ENCODE results near the gene ST6GALNAC3.
A peak's percentile ranks its signal among the peaks of the same experiment; 100 is the strongest.

ST6GALNAC3 gene

DNA sequence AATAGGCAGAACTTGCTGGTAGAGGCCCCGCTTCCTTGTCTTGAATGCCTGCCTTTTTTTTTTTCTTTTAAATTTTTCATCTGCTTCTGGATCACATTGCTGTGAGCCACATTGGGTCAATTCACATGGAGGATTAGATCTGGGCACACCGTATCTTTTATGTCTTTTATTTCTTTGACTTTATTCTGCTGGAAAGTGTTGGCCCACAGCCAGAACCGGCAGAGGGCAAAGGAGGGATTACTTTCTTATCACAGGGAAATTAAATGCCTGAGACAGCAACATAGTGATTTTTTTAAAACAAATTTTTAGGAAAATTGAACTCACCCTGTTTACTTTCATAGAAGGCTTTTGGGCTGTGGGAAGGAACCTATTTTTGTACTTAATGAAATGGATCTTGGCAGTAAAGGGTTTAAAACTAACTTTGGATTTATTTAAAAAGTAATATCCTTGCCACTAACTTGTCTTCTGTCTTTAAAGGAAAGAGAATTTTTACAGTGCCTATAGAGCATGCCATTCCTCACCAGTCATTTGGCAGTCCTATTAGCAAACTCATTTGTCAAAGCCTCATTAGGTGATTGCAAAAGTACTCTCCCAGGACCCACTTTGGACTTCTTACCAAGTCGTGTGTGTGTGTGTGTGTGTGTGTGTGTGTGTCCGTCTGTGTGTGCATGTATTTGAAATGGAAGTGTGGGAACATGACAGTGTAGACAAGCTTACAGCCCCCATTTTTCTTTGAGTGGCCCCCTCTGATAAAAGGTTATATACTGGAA is 68.4 kb downstream of the ST6GALNAC3 start:
- DNase-seq (ENCODE audit: low read depth): no peak

DNA sequence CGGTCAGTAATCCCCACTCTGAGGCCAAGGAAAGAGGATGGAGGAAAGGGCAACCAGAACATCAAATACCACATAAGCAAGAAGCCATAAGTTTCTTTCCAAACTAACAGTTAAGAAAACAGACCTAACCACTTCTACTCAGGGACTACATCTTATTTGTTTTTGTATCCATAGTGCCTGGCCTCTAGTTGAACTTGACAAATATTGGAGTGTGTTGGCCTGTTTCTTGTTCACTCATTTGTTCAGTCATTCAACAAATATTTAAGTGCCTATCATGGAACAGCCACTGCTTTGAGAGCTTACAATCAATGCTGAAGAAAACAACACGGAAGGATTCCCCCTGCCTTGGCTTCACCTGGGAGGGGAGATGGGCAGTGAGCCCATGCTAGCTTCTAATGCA is 69.7 kb downstream of the ST6GALNAC3 start:
- DNase-seq (ENCODE audit: low read depth): no peak

DNA sequence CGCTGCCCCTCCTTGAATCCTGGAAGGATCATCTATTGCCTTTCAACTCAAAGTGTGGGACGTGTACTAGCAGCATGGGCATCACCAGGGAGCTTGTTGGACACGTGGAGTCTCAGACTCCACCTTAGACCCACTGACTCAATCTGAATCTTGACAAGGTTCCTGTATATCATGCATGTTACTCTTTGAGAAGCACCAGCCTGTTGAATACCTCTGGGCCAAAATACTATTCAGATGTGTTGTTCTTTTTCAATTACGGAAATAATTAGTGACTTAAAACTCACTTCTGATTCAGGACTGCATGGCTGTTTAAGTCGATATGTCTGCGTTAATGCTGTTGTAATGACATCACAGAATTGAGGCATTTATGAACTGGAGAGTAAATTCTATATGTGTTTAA is 70.8 kb downstream of the ST6GALNAC3 start:
- DNase-seq (ENCODE audit: low read depth): no peak

DNA sequence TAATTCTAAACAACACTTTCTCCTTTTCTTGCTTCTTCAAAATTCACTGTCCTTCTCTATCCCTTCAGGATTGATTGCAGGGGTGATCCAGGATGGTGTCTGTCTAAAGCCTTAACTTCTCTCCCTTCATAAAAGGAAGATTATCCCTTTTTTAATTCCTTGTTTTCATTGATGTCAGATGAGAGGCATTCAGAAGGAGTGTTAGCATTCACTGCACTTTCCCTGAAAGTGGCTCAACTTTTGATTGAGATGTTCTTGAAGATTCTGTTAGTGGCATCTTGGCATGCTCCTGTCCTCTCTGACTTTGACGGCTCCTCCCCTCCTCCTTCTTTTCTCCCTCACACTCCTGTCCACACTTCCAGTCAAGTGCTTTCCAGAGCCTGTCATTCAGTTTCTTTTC is 71.6 kb downstream of the ST6GALNAC3 start:
- DNase-seq (ENCODE audit: low read depth): no peak

DNA sequence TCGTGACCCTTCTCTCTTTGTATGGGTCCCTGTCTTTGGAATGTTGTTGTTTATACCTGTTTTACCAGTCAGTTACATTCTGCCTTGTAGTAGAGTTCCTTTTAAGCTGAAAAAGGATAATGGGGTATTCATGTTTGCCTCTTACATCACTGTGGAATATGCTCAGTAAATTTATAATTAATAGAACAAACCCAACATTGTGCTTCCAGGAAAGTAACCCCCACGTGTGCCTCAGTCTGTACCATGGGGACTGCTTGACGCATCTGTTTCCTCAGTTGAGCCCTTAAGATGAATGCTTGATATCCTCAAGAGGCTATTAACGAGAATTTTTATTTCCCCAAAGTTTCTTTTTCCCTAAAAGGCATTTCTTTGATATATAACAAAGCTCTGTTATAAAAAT is 73.4 kb downstream of the ST6GALNAC3 start:
- DNase-seq (ENCODE audit: low read depth): no peak

DNA sequence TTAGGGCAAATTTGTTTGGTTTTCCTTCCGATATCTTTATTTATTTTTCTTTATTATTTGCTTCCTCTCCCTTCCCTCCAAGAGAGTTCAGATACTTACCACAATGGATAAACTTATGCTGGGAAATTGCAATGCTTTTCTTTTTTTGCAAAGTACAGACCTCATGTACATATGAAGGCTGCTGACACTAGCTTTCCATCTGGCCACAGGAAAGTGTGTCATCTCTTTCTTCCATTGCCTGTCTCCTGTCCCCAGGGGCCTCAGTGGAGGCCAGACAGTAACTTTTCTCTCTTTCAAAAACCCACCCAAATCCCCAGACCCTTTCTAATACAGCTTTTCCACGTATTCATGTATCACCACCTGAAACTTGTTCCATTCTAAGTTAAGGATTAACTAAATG is 73.9 kb downstream of the ST6GALNAC3 start:
- no peak for DNase-seq (ENCODE audit: low read depth)

DNA sequence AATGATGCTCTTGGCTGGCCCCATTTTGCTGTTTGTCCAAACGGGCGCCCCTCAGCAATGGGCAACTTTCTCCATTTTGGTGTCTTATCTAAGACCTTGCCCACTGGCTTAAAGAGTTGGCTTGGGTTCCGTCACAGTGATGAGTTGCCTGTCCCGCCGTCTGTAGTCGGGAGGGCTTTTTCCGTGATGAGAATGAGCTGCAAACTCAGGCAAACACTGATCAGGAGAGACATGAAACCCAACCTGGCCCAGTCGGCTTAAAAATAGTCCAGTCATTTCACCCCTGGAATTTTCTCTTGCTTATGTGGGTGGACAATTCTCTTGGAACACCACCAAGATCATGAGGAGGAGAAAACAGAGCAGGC is 79.3 kb downstream of the ST6GALNAC3 start:
- no peak for DNase-seq (ENCODE audit: low read depth)

DNA sequence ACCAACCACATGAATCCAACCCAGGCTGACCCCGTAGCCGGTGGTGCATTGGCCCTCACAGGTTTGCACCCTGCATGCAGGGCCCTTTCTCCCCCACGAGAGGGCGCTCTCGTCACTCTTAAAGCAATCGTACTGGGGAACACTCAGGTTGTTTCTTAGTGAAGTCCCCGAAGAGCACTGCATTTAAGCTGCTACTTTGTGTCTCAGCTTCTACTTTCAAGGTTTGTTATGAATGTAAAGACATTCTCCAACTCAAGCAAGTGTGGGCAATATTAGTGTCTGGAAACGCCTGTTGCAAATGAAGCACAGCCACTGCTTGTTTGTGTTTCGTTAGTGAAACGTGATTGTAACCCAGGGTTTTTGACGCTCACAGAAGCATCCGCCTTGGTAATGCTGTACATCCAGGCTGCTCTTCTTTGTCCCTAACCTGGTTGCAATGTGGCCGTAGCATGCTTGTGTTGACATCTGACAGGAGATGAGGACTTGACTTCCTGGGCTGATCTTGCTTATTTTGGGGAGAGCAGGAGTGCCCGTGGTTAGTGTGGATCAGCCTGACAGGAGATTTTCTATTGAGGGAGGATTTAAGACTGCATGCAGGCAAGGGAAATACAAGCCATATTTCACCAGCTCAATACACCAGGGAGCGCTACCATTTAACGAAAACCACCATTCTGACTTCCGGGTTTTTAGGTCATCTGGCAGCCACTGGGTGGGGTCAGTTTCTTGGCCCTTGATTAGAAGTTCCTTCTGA is 79.8 kb downstream of the ST6GALNAC3 start:
- peak; percentile 61 for DNase-seq (ENCODE audit: low read depth)

DNA sequence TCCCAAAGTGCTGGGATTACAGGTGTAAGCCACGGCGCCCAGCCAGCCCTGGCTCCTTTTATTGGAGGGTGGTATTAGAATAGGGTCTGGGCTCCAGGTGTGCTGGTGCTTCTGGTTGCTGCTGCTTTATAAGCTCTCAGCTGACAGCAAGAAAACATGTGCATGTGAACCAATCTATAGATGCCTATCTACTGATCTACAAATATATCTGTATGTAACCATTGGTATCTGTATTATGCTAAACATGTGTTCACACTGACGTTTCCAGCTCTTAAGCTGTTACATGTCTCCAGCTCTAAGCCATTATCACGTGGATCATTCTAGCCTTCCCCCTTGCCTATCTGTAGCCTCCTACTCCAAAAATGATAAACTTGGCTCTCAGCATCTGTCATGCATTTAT is 82.4 kb downstream of the ST6GALNAC3 start:
- no peak for DNase-seq (ENCODE audit: low read depth)

DNA sequence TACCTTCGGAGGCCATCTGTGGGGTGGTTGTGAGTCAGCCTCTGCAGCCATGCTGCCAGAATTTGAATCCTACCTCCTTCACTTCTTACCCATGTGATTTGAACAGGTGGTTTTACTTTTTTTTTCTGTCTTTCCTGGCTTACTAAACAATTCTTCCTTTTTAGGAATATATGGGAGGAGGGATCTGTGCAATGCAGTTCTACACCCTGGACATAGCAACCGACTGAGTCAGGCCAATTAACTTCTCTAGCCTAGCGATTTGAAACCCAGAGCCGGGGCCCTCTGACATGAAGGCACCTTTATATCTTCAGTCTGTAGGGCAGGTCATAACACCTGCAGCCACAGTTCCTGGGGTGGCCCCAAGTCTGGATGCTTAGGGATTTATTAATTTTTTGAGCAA is 83.6 kb downstream of the ST6GALNAC3 start:
- DNase-seq (ENCODE audit: low read depth): no peak

DNA sequence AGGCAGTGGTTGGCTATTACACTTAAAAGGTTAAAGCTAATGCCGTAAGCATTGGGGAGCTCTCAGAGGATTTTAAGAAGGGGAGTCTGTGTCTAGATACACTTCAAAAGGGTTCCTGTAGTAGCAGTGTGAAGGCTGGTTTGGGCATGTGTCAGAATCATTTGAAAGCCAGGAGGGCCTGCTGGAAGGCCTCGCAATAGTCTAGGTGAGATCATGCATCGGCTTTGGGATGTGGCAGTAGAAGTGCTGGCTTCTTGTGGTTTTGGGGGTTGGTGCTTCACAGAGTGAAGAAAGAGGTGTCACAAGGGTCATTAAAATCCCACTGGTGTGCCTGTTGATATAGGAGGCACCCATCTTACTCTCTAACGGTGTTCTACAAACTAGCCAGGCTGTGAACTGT is 85.7 kb downstream of the ST6GALNAC3 start:
- DNase-seq (ENCODE audit: low read depth): no peak

DNA sequence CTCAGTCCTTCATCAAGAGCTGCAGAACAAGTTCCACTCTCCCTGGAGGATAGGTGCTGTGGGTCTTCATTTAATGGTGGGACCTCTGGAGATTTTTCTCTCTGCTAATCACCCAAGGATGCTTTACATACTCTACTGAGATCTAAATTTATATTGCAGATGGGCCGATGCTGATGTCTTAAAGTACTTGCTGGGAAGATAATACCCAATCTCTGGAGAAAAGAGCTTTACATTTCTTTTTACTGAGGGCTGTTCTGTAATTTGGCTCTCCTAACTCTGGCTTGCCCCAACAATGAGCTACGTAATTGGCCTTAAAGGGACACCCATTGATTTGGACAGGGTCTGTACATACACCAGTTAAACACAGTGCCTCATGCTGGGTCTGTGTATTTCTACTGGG is 86.9 kb downstream of the ST6GALNAC3 start:
- no peak for DNase-seq (ENCODE audit: low read depth)

DNA sequence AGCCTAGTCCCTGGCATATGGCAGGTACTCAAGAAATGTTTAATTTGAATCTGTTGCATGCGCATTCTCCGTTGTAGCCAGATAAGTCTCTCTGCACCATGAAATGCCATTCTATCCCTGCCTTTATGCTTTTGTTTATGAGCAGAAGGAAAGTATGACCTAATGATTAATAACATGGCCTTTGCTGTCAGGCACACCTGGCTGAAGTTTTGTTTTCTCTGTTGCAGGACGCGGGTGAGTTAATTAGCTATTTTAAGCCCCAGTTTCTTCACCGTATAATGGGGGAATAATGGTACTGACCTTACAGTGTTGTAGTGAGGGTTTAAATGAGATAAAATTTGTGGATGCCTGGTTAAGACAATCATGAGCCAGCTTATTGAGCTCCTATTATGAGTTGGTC is 87.7 kb downstream of the ST6GALNAC3 start:
- DNase-seq (ENCODE audit: low read depth): no peak

DNA sequence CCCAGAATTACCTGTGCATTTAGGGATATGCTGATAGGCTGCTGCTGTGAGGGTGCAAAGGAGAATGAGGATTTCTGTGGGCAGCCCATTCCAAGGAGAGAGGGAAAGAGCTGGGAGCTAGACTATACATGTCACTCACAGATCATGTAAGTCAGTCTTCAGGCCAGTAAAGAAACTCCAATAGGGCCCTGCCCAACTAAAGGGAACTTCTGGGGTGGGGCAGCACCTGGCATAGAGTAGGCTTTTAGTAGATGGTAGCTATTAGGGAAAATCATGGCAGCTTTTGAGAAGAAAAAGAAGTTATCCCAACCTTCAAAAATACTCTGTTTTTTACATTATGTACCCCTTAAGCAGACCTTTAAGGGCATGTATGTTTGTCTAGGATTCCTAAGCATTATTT is 89.6 kb downstream of the ST6GALNAC3 start:
- no peak for DNase-seq (ENCODE audit: low read depth)

DNA sequence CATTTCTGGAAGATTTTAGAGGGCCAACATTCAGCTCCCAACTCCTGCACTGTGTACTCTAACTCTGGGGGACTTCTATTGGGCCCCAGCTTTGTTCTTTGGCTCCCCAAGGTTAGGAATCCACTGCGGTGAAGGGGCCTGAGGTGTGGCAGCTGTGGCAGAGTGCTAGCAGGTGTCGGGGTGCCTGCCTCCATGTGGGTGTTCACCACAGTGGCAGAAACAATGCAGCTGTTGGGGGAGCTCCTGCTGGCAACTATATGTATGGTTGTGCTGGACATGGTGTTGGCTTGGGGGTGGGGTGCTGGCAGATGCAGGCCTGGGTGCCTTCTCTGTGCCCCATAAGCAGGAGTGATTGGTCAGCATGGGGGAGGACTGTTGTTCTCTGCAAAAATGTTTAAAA is 95.5 kb downstream of the ST6GALNAC3 start:
- DNase-seq (ENCODE audit: low read depth): no peak

DNA sequence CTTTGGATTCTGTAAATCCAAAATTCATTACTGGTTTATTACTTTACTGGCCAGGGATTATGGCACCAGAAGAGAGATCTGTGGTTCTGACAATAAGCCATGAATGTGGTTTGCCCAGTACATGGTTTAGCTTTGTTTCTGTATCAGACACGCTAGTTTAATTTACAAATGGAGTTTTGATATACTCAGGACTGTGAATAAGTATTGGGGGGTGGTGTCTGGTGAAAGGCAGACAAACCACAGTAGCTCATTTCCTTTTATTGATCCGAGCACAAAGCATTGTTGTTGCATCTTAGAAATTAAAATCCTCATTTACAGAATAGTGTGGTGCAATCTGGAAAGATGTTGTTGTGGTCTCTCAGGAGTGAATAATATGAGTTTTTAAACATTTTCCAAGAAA is 96.0 kb downstream of the ST6GALNAC3 start:
- no peak for DNase-seq (ENCODE audit: low read depth)

DNA sequence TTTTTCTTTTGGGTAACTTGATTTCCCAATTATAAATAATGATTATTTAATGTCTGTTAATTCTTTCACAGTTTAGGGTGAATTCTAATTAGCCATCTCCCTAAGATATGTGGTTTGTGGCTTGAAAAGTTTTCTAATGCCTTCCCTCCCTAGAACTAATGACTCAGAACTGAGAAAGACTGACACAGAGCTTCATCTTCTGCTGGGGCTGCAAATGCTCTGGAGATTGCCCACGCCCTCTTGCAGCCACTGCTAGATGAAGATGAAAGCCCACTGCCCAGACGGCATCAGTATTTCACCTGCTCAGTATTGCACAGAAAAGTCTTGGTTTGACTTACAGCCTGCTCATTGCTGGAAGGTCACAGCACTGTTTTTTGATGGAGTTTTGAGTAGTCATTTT is 101.5 kb downstream of the ST6GALNAC3 start:
- DNase-seq (ENCODE audit: low read depth): no peak

DNA sequence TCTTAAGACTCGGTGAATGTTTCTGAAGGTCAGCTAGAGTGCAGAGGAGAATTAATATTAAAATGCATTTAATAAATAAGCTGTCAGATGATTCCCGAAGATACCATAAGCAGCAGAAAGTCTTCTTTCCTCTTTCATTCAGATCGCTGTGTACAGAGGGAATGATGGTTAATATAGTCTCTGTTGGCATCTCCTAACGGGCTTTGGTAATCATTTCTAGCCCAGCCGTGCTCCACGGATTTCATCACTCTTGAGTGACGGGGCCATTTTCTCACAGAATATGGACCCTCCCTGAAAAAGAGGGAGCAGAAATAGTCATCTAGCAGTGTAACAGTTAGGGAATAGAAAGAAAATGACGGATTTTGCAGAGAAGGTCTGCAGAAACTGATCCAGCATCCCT is 103.1 kb downstream of the ST6GALNAC3 start:
- DNase-seq (ENCODE audit: low read depth): no peak

DNA sequence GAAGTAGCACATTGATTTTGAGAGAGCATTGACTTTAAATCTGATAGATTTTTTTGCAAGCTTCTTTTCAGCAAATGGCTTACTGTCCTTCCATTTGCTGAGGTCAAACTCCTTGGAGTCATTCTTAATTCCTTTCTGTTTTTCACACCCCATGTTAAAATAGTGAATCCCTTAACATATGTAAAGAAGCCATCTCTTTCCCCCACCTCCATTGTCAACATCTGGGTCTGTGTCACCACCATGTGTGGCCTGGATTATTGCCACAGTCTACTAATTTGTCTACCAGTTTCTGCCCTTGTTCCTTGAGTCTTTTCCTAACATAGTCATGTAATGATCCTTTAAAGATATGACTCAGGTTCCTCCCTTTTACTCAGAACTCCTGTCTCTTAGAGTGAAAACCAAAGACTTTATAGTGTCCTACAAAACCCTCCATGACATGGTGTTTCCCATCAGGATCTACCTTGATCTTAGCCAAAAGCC is 104.7 kb downstream of the ST6GALNAC3 start:
- no peak for DNase-seq (ENCODE audit: low read depth)

DNA sequence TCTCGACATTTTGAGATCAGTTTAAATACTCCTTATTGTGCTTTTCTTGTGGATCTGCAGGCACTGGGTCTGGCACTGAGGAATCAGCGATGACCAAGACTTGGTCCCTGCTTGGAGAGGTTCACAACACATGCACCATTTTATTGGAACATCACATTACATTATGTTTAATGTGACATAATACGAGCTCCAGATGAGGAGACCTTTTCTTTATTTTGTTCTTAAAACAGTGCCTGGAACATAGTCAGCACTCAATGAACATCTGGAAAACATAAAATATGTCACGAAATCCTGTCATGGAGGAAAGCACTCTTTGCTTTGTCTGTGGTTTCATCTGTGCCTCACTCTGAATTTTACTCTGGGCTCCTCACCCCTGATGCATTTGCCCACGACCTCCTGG is 110.7 kb downstream of the ST6GALNAC3 start:
- DNase-seq (ENCODE audit: low read depth): no peak

DNA sequence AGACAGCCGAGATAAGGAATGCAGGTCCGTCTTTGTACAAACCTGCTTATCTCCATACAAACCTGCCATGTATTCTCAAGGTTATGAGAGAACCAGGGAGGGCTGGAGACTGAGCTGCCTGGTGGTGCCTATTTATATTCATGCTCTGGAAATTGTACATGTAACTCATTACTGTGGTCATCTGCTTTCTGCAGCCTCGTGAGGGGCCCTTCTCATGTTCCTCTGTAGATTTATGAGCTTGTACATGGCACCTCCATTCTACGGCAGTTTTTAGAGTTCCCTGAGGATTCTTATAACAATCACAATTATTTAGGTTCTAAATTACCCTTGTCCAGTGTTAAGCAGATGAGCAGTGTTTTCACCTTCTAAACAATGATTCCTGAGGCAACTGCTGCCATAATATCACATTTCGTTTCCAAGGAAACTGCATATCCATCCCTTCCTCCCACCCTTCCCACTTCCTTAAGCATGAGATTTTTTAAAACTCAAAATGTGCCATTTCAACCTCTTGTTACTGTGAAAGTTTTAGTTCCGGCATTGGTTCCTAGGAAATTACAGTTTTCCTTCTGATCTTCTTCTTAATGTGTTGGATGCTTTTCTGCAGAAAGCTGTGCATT is 112.1 kb downstream of the ST6GALNAC3 start:
- no peak for DNase-seq (ENCODE audit: low read depth)

DNA sequence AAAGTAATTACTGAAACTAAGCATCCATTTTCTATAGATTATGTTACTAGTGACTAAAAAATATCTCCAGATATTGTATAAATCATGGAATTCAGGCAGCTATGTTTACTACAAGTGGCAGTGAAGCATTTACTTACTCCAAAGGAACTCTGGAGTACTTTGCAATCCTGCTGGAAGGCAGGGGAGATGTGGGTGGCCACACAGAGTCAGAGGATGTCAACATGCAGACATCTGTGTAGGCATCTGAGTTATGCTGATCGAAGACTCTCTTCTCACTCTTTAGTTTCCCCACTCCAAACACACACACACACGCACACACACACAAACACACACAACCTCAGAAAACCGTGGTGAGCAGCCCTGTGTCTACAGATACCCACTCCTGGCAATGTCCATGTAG is 112.9 kb downstream of the ST6GALNAC3 start:
- DNase-seq (ENCODE audit: low read depth): no peak

DNA sequence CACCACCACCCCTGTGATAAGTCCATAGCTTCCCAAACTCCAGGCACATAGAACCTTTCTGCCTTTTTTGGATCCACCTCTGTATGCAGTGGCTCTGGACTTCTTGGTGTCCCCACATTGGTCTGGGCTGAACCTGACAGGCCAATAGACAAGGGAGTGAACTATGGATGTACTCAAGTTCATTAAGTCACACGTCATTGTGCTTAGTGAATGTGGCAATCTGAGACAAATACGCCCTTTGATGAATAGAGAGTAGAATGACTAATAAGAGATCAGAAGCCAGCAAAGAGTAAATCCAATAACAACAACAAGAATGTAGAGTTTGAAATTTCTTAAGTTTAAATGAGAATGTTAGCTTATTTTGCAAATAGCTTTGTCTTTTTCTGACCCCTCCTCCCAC is 114.8 kb downstream of the ST6GALNAC3 start:
- no peak for DNase-seq (ENCODE audit: low read depth)
